HL-60/S4 (cell line): ENCODE data around the gene ST6GALNAC3.

Source experiments
- in situ Hi-C: fragments of 300-500 bp; cut with MboI; formaldehyde crosslinking; loops from 2 replicates; pipeline ENCODE4 v1.14.3; 2022; ENCODE audit warnings: low sequenced_read_pairs

The ST6GALNAC3 gene

DNA sequence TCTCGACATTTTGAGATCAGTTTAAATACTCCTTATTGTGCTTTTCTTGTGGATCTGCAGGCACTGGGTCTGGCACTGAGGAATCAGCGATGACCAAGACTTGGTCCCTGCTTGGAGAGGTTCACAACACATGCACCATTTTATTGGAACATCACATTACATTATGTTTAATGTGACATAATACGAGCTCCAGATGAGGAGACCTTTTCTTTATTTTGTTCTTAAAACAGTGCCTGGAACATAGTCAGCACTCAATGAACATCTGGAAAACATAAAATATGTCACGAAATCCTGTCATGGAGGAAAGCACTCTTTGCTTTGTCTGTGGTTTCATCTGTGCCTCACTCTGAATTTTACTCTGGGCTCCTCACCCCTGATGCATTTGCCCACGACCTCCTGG lies 110.7 kb downstream of the ST6GALNAC3 start:
- in situ Hi-C loops = no loop called here

DNA sequence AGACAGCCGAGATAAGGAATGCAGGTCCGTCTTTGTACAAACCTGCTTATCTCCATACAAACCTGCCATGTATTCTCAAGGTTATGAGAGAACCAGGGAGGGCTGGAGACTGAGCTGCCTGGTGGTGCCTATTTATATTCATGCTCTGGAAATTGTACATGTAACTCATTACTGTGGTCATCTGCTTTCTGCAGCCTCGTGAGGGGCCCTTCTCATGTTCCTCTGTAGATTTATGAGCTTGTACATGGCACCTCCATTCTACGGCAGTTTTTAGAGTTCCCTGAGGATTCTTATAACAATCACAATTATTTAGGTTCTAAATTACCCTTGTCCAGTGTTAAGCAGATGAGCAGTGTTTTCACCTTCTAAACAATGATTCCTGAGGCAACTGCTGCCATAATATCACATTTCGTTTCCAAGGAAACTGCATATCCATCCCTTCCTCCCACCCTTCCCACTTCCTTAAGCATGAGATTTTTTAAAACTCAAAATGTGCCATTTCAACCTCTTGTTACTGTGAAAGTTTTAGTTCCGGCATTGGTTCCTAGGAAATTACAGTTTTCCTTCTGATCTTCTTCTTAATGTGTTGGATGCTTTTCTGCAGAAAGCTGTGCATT lies 112.1 kb downstream of the ST6GALNAC3 start:
- in situ Hi-C loops = no loop called here

DNA sequence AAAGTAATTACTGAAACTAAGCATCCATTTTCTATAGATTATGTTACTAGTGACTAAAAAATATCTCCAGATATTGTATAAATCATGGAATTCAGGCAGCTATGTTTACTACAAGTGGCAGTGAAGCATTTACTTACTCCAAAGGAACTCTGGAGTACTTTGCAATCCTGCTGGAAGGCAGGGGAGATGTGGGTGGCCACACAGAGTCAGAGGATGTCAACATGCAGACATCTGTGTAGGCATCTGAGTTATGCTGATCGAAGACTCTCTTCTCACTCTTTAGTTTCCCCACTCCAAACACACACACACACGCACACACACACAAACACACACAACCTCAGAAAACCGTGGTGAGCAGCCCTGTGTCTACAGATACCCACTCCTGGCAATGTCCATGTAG lies 112.9 kb downstream of the ST6GALNAC3 start:
- in situ Hi-C loops = no loop called here

DNA sequence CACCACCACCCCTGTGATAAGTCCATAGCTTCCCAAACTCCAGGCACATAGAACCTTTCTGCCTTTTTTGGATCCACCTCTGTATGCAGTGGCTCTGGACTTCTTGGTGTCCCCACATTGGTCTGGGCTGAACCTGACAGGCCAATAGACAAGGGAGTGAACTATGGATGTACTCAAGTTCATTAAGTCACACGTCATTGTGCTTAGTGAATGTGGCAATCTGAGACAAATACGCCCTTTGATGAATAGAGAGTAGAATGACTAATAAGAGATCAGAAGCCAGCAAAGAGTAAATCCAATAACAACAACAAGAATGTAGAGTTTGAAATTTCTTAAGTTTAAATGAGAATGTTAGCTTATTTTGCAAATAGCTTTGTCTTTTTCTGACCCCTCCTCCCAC lies 114.8 kb downstream of the ST6GALNAC3 start:
- in situ Hi-C loops = no loop called here

DNA sequence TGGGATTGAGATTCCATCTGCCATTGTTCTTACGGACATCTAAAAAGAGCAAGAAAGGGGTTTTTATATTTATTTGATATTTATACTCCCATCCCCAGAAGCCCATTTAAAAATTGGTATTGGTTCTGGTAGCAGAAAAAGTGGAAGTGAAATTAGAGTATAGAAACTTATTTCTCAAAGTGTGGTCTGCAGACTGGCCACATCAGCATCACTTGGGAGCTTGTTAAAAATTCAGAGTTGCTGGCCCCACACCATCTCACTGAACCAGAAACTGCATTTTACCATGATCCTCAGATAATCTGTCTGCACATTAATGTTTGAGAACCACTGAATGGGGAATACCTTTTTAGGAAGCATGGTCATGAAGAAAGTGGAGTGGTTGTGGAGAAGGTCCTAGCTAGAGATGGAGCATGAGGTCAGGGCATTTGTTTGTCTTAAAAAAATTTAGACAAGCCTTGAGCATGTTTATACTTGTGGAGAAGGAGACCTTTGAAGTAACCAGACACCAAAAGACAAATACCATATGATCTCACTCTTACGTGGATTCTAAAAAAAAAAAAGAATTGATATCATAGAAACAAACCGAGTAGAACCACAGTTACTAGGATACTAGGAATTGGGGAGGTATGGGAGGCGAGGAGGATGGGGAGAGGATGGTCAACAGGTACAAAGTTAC lies 116.3 kb downstream of the ST6GALNAC3 start:
- in situ Hi-C loops = no loop called here

DNA sequence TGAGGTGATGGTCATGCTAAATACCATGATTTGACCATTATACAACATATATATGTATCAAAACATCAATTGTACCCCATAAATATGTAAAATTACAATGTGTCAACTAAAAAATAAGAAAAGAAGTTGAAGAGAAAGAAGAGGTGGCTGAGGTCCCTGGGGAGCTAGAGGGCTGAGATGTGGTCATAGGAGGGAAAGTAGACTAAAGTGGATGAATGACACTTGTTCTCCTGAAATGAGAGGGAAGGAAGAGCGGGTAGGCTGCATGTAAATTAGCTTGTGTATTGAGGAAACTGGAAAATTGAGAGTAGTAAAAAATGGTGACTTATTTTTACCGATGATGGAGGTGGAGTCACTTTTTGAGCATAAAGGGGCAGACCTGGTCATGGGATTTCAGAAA lies 117.0 kb downstream of the ST6GALNAC3 start:
- in situ Hi-C loops = no loop called here

DNA sequence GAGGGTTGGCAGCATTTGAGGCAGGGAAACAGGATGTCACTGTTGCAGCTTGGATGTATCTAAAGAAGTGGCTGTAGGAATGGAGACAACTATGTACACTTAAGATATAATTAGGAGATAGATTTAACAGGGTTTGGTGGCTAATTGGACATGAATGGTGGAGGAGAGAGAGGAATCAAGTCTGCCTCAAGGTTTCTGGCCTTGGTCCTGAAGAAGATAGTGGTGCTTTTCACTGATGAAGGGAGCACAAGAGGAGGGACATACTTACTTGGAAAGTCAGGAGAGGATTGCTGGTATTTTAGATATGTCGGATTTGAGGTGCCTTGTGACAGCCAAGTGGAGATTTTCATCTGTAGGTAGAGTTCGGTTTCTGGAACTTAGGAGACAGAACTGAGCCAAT lies 123.9 kb downstream of the ST6GALNAC3 start:
- in situ Hi-C loops = no loop called here

DNA sequence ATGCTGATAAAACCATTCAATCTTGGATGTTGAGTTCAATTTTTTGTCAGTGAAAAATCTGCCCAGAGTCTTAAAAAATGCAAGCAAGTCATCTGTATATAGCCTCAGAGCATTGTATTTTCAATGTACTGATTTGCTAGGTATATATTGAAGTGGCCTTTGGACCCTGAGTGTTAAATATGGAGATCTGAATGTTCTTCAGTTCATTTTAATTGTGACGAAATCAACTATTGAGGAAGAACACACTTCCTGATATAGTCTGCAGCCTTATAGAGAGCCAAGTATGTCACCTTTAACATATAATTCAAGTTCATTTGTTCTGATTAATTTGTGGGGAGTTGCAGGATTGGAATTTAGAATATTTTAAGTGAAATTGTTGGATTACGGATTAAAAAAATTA lies 128.1 kb downstream of the ST6GALNAC3 start:
- in situ Hi-C loops = no loop called here

DNA sequence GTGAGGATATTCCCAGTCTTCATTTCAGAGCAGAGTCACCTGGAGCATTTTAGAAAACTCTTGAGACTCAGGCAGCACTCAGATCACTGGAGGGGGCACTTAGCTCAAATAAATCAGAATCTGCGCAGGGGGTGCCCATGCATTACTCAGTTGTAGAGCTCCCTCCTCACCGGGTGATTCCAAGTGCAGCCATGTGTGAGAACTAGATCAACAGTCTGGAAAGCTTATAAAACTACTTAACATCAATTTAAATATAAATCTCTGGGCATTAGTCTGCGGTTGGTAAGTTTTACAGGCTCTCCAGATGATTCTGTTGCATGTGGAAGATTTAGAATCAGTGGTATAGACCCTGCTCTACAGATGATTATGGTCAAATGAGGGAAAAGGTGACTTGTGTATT lies 128.6 kb downstream of the ST6GALNAC3 start:
- in situ Hi-C loops = no loop called here

DNA sequence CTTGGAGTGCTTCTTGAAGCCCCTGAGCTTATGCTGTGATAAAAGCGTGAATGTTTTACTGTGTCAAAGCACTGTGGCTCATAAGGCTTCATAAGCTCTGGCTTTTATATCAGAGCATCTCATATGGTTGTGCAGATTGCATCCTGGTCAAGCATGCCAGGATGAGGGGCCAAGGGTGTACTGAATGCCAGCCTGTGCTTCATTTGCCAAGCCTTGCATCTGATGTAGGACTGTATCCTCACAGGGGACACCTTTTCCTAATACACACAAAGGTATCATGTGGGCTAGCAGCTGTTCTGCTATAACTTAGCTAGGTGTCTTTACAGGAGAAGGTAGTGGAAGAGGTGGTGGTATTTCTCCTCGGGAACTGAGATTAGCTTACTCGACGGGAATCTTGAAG lies 134.7 kb downstream of the ST6GALNAC3 start:
- in situ Hi-C loops = no loop called here

DNA sequence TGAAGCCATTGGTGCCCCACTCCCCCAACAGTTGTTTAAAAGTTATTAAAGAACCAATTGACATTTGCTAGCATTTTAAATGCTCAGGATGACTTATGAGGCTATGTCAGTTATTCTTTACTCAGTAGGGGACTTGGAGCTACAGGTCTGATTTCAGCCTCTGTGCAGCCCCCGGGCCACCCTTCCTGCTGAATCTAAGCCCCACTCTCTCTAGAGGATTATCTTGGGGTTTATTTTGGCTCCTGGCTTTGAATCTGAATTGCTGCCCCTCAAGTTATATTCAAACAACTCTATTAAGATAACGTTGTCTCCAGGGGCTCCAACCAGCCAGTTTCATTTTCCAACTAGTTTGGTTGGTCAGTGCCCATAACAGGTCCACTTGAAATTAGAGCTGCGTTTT lies 135.1 kb downstream of the ST6GALNAC3 start:
- in situ Hi-C loops = no loop called here

DNA sequence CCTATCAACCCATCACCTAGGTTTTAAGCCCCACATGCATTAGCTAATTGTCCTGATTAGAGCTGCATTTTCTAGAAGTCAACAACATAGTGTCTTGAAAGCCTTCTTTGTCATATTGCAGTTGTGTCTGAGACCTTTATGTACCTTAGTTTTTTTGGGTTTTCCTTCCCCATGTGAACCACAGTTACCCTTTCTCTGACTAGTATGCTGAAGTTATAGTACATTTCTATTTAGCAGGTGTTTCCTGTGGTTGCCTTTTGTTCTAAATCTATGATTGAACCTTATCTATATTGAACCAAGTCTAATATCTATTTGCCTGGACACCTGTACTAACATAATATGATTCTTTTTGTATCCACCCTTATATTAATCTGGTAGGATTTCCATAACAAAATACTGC lies 135.6 kb downstream of the ST6GALNAC3 start:
- in situ Hi-C loops = no loop called here

DNA sequence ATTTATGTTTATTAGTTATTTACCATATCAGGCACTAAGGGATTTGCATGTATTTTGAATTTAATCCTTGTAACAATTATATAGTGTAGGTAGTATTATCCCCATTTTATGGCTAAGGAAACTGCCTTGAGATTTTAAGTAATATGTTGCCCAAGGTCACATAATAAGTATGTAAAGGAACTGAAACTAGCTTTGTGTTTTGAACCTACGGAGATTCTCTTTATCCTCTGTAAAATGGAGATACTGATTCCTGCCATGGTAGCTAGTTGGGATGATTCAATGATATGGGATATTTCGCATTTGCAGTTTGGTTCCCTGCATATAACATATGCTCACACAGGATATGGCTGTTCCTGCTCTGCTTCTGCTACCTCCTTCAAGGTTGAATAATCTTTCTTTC lies 144.3 kb downstream of the ST6GALNAC3 start:
- in situ Hi-C loops = no loop called here

DNA sequence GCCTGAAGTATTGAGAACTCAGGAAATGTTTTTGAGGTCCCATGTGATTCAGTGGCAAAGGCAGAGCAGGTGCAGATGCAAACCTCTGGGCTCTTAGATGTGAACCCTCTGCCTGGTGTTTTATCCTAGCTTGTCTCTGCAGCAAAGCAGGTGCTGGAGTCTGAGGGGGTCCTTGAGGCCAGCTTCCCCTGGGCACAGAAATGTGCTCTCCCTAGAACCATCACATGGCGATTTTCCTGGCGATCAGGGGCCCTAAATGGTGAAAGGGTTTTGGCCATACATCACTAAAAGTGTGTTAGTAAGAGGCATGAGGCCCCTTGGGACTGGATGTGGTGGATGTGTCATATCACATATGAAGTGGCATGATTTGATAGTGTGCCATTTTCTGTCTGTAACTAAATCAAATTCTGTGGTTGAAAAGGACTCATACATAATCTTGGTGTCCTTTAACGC lies 144.8 kb downstream of the ST6GALNAC3 start:
- in situ Hi-C loops = no loop called here

DNA sequence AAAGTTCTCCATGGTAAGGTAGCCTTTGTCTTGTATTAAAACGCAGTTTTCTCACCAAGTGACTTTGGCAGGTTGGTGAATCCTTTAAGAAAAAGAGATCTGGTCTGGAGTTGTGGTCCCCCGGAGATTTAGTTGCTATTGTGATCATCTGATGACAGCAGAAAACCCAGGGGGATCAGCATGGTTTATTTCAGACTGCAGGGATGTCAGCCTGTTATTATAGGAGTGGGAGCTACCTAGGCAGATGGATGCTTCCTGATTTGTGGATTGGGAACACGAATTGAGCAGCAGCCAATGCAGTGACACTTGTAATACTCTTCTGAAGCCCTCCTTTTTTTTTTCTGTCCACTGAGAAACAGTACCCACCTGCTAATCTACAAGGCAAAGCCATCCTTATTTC lies 150.2 kb downstream of the ST6GALNAC3 start:
- in situ Hi-C loops = no loop called here

DNA sequence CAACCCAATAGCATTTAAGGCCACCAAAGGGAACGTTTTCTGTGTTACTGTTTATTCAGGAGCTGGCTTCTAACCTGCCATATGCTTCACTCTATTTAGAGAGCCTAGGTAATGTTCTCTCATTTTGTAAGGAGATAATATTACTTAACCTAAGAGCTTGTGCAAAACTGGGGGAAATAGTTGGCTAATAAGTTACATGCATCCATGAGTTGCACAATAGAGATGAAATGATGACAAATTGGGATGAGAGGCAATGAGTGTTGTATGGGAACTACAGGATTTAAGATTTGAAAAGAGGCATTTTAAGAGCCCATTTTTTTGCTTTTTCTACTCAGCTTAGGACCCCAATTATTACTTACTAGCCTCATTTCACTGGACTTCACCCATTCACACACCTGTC lies 151.0 kb downstream of the ST6GALNAC3 start:
- in situ Hi-C loops = no loop called here

DNA sequence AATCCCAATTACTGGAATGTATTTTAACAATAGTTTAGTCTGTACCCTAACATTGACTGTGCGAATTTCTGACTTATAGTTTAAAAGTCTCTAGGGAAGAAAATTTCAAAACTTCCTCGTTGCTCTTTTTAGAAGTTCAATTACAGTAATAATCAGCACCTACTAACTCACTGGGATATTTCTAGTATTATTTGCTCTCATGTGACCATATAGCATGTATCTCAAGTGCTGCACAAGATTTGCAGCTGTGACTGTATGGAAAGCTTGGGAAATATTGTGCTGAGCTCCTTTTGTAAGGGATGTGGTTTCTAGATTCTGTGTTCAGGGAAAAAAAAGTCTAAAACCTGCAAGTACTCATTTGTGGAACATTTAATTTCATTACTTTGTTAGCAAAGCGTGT lies 153.1 kb downstream of the ST6GALNAC3 start:
- in situ Hi-C loops = no loop called here

DNA sequence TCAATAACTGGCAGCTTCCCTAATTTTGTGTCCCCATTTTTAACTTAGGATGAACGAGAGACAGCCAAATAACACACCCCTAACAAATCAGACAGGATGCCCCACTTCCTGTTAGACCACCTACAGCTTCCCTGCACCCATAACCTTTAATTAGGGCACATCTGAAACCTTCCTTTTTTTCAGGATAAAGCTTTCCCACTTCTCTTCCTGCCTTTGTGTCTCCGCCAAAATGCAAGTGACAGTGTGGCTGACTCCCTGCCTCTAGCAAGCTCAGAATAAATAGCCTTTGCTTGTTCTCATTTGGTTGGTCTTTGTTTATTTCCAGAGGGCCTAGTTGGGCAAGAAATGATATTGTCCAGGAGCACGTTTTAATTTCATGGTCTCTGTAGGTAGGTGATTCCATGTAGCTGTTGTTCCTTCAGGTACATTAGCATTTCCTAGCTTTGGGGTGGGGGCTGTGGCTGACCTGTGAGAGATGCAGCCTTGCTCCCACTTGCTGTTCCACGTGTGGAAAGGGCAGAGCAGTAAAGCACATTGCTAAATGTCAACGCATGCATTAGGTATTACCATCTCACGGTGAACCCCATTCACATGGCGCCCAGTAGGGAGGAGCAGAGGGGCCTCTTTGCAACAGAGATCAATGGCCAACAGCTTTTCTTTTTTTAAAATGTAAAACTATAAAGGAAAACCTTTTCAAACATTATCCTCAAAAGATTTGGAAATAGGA lies 154.9 kb downstream of the ST6GALNAC3 start:
- in situ Hi-C loops = no loop called here

DNA sequence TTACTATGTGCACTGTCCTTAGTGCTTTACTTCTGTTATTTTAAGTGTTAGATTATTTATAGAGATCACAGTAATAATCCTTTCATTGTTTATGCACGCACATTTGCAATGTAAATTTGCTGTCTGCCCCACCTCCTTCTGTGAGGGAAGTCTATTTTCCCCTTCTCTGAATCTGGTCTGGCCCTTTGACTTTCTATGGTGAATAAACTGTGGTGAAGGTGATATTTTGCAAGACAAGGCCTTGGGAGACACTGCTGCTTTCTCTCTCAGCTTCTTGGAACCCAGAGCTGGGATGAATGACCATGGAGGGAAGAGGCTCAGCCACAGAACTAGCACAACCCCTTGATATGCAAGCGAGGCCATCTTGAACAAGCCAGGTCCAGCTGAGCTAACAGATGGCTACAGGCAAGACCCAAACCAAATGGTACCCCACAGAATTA lies 156.3 kb downstream of the ST6GALNAC3 start:
- in situ Hi-C loops = no loop called here

DNA sequence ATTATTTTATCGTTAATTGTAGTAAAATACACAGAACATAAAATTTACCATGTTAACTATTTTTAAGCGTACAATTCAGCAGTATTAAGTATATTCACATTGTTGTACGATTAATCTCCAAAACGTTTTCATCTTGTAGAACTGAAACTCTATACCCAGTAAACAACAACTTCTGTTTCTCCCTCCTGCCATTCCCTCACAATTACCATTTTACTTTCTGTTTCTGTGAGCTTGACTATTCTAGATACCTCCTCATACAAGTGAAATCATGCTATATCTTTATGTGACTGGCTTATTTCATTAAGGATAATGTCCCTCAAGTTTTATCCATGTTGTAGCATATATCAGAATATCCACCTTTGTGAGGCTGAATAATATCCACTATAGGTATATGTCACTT lies 156.8 kb downstream of the ST6GALNAC3 start:
- in situ Hi-C loops = no loop called here

DNA sequence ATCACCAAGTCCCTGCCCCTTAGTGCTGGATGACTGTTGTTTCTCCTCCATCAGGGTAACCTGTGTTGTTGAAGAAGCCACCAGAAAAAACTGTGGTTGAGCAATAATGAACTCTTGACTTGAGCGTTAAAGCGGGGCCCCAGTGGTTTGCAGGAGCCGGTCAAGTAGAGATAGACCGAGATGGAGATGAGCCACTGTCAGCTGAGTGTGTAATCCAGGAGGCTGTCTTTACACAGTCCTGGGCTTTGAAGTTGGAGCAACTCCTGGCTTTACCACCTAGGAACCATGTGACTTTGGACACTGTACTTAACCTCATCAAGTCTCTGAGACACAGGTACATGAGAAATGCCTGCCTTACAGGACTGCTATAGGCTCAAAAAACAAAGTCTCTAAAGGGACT lies 158.1 kb downstream of the ST6GALNAC3 start:
- in situ Hi-C loops = no loop called here

DNA sequence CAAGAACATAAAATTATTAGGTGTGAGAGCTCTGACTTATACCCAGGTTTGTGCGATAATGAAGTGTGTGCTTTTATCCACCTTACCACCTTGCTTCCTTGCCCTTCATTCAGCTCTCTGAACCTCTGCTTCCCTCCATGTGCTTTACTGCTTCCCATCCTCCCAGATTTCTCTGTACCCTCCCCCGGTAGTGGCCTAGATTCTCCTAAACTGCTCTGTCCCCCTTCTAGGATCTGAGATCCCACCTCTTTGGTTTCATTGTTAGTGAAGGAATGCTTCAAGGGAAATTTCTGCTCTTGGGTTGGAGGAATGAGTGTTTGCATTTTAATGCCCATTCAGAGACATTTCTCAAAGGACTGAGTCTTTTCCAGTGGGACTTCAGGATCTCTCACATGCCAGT lies 159.5 kb downstream of the ST6GALNAC3 start:
- in situ Hi-C loops = no loop called here
